ENCODE measurements around the gene LRRC1.

GRCh38 chr6:53837865-53838769, 43.3 kb downstream of the LRRC1 start:
- TF ChIP-seq REST (IDR thresholded peaks at IDR 0.05; ENCODE audit: insufficient read depth in 1 of 2, low read depth in 2 of 2, low read length in 2 of 2) (no peak), FOXP2 (optimal IDR thresholded peaks at IDR 0.05; ENCODE audit: borderline replicate concordance, extremely low read depth, extremely low read length, insufficient read depth) (no peak), POLR2AphosphoS5 (IDR thresholded peaks at IDR 0.05; ENCODE audit: low read depth, low read length) (no peak), TAF1 (IDR thresholded peaks at IDR 0.05; ENCODE audit: borderline replicate concordance, insufficient read depth, low read length) (no peak), SIN3A (IDR thresholded peaks at IDR 0.05; ENCODE audit: borderline replicate concordance, insufficient read depth, low read length) (no peak)
